GM18517 (cell line): ENCODE measurements around the gene FAM53B.
"Not testable (repeated sequence)": the region's sequence is repeated elsewhere in the genome, so short reads cannot be mapped to it uniquely, and the experiment has no call there.

Source experiments
- ATAC-seq: cut with Tn5 transposase; IDR thresholded peaks from one replicate; pipeline ENCODE4 v1.9.1; 2021; ENCODE audit warnings: mild to moderate bottlenecking, moderate library complexity; ENCODE audit not compliant: unreplicated experiment

The FAM53B gene

GRCh38 chr10:124600051-124600880 is 143.9 kb downstream of the FAM53B start:
- no peak for ATAC-seq

DNA sequence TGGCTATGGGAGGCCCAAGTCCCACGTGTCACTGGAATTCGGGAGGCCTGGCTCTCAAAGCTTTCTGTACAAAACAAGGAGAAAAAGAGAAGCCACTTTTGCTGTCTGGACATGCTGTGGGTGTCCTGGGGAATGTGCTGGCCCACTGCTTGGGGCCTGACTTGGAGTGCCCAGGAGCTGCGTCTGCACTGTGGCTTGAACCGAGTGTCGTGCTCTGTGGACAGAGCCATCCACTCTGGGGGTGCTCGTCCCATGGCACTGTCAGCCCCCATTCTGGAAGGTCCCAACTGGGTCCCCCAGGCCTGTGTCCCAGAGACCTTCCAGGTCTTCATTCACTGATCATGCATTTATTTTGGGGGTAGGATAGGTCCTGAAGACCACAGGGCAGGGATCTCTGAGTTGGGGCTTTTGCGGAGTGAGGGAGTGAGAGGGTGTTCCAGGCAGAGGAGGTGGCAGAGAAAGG is 144.6 kb downstream of the FAM53B start:
- ATAC-seq = no peak

DNA sequence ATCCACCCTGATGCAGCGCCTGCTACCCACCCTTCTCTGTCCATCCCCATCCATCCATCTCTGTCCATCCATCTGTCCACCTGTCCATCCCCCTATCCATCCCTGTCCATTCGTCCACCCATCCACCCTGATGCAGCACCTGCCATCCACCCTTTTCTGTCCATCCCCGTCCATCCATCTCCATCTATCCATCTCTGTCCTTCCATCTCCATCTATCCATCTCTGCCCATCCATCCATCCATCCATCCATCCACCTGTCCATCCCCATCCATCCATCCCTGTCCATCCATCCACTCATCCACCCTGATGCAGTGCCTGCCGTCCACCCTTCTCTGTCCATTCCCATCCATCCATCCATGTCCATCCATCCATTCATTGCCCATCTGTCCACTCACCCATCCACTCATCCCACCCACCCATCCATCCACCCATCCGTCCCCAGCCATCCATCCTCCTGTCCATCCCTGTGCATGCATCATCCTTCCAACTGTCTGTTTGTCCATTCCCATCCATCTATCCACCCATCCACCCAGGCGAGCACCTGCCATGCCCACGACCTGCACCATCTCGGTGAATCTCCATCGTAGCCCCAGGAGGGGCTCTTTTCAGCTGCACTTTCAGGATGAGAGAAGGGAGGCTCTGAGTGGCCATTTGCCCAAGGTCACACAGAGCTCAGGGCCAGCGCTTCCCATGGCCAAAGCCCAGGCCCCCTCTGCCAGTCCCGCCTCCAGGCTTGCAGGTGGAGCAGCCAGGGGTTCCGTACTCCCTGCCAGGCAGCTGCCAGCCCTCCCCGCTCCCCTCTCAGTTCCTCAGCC is 145.2 kb downstream of the FAM53B start:
- ATAC-seq = no peak

GRCh38 chr10:124598196-124598595 is 146.0 kb downstream of the FAM53B start:
- no peak for ATAC-seq

DNA sequence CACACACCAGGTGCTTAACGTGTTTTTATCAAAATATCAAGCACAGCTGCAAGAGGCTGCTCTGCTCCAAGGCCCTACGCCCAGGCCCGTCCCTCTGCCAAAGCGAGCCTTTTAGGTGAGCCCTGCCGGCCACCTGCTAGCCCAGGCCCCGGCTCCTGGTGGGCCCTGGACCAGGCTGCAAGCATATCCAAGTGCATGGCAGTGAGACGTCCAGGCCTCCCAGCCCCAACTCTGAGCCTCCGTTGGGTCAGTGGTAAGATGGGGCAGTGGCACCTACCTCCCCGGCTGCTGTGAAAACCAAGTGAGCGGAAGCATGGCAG is 146.4 kb downstream of the FAM53B start:
- ATAC-seq = no peak

DNA sequence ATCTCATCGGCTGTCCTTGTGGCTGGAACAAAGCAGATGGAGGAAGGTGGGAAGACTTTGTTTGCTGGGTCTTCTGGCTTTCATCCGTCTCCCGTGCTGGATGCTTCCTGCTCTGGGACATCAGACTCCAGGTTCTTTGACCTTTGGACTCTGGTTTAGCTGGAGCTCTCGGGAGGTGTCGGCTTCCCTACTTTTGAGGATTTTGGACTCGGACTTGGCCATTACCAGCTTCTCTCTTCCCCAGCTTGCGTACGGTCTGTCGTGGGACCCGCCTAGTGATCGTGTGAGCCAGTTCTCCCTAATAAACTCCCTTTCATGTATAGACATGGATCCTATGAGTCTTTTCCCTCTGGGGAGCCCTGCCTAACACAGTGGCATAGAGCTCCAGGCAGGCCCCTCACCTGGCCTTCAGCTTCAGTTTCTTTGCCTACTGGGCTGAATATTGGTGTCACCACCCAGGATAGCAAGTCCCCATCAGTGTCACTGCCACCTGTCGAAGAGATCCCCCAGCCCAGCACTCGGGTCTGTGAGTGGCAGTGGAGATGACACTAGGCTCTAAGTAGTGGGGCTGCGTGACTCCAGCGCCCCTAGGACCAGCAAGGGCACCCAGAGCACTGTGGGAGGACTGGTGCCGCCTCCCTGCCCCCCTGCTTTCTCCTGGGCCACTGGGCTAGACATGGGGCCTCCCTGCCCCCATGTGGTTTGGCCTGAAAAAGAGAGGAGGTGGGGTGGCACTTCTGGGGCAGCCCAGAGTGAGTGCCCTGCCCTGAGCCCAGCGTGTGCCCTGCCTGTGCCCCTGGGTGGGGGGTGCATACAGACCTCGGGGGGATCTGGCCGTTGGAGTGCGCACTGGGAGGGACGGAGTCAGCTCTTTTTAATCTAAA is 147.0 kb downstream of the FAM53B start:
- ATAC-seq = no peak

DNA sequence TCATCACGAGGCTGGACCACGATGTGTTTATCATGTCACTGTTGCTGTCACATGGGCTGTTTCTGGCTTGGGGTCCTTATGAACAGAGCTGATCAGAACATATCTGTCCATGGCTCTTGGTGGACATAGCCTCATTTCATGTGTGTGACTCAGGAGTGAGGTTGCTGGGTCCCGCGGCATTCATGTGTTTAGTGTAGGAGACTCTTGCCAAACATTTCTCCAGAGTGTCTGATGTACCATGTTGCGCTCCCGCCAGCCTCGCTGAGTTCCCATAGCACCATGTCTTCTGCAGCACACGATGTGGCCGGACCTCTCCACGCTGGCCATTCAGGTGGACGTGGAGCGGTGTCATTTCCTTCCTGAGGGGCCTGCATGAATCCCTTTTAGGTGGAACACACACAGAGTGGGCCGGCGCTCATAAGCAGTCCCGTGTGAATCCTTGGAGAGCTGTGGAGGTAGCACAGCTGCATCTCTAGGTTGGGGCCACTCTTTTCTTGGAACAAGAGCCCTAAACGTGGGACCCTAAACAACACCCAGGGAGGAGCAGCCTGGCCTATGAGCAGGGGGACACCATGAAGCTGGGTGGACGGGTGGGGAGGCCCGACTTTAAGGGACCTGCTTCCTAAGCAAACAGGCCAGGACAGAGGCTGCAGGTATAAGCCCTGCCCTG is 147.9 kb downstream of the FAM53B start:
- ATAC-seq = no peak

GRCh38 chr10:124595143-124595883 is 148.9 kb downstream of the FAM53B start:
- no peak for ATAC-seq

DNA sequence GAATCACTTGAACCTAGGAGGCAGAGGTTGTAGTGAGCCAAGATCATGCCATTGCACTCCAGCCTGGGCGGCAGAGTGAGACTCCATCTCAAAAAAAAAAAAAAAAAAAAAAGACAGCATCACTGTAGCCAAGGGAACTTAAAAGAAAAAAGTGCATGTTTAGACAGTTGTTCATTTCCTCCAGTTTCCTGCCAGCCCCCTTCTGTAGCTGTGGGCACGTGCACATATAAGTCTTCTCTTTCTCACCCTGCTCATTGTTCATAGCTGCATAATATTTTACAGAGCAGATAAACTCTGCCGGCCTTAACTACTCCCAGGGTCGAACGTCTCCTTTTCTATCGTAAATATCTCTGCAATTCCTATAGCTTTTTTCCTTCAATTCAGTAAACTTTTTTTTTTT is 149.9 kb downstream of the FAM53B start:
- ATAC-seq = no peak

DNA sequence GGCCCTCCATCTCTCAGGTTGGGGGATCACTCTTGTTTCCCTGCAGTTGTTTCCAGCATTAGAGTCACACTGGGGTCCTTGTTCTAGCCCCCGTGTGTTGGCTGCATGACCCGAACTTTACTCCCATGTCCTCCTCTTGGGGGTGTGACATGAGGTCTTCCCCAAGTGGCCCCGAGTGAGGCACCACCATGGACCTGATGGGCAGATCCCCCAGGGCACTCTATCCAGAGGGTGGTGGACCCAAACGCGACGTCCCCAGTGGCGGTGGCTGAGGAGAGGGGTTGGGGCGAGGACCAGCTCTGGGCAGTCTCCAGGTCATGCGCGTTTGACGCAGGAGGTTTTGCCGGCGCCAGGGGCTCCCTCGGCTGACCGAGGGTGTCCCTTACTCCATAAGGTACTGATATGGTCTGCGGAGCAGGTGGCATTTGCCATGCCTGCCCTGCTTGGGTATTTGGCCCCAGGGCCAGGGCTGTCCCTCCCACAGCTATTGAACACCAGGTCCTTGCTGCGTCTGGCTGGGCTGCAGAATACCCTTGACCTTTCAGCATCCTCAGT is 150.7 kb downstream of the FAM53B start:
- no peak for ATAC-seq

GRCh38 chr10:124592736-124593430 is 151.3 kb downstream of the FAM53B start:
- no peak for ATAC-seq

DNA sequence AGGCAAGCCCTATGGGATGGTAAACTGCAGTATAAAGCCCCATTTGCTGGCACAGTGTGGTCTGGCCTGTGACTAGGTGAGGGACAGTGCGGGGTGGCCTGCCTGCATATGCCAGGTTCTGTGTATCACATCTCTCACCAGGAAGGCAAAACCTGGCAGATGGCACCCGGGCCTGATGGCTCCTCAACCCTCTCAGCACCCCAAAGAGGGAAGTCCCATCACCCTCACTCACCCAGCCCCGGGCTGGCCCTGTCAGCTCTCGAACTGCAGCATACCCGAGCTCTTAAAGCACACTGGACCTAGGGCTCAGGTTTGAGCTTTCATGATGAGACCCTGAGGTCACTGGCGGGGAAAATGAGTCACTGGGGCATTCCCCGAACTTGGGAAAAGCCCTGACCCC is 152.1 kb downstream of the FAM53B start:
- no peak for ATAC-seq

DNA sequence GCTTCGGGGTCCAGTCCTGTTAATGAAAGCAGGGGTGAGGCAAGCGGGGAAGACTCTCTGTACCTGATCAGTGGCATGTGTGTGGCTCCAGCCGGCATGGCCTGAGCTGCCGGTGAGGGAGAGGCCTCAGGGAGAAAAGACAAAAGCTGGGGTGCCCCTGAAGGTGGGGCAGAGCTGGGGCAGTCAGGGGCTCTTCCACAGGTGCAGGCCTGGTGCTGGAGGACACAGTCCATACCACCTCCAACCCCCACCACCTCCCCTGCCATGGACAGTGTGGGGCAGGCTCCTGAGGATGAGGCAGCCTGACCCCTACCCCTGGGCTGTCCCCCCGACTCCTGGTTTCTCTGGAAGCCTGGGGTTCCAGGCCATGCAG is 153.1 kb downstream of the FAM53B start:
- no peak for ATAC-seq

DNA sequence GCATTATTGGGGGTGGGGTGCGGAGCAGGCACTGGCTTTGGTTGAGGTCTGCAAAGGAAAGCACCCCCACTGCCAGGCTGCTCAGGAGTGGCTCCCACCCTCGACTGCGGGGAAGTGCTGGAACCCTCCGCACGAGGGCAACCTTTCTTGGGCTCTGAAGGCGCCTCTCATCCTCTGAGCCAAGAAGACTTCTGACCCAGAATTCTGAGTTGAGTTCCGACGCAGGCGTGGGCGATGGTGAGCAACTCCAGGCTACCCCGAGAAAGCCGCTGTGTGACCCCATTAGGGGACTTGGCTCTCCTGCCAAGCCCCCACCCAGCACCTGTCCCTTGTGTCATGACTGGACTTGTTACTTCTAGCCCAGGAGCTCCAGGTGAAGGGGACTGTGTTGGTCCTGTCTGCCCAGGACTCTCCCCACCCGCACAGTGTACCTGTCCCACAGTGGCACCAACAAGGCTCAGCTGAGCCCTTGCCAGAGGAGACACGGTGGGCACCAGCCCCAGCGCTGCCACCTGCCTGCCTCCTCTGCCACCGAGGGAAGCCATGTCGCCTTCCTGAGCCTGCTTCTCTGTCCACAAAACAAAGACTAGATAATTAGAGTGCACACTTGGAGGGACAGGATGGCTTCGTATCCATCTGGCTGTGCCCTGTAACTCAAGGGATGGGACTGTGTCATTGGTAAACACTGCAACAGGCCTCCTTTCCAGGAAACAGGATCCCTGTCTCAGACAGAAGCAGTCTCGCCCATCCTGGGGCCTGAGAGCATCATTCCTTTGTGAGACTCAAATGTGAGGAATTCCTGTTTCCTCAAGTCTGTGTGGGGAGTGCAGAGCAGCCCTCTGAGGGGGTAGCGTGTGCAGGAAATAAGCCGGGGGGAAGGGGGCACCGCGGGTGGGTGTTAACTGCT is 153.7 kb downstream of the FAM53B start:
- no peak for ATAC-seq

DNA sequence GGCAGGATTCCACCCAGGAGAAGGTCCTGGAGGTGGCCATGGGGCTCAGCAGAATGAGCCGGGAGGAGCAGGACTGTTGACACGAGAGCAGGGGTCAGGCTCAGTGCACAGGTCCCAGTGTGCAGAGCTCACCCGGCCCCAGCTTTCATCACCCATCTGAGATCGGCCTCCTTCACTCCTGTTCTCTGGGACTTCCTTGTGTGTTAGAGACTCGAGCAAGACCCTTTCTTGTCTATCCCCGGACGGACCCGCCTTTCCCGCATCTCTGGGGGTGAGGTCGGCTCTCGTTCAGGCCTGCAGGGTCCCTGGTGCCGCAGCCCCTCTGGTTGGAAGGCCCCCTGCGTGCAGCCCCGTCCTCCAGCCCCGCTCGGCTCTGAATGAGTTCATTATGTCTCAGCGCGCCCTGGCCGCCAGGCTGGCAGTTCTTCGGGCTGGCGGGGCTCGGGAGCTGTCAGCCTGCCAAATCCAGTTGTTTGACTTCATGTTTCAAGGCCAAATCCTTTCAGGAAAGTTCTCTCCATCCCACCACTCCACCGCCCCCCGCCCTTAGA is 154.6 kb downstream of the FAM53B start:
- ATAC-seq = no peak

- ATAC-seq = no peak
These were observed 155.3 kb downstream of the FAM53B start for GRCh38 chr10:124588736-124589490.

GRCh38 chr10:124588341-124588735 is 155.8 kb downstream of the FAM53B start:
- not testable (repeated sequence) for ATAC-seq
